Measurements from ENCODE around the gene GARNL3. TPM values are rescaled to one million over a fixed set of nuclear protein-coding genes. Genes with fewer than 3 reads are reported as not detected.

Gene GARNL3
- total RNA-seq, 1 donor from 2014 or later = 4.4 TPM

GRCh38 chr9:127233550-127233949 is 31.0 kb upstream of the GARNL3 start:
- DNase-seq (ENCODE audit: low read depth, low spot score) = no peak

- no peak for DNase-seq (ENCODE audit: low read depth, low spot score)
These were observed 30.6 kb upstream of the GARNL3 start for GRCh38 chr9:127233989-127234388.

GRCh38 chr9:127237801-127238200 is 26.8 kb upstream of the GARNL3 start:
- no peak for DNase-seq (ENCODE audit: low read depth, low spot score)

- no peak for DNase-seq (ENCODE audit: low read depth, low spot score)
These were observed 23.2 kb upstream of the GARNL3 start for GRCh38 chr9:127241354-127241753.

- DNase-seq (ENCODE audit: low read depth, low spot score) = peak; percentile 76
These were observed 19.7 kb upstream of the GARNL3 start for GRCh38 chr9:127244609-127245601.

- no peak for DNase-seq (ENCODE audit: low read depth, low spot score)
These were observed 18.9 kb upstream of the GARNL3 start for GRCh38 chr9:127245637-127246164.

GRCh38 chr9:127248241-127248640 is 16.3 kb upstream of the GARNL3 start:
- no peak for DNase-seq (ENCODE audit: low read depth, low spot score)

- DNase-seq (ENCODE audit: low read depth, low spot score) = no peak
These were observed 14.7 kb upstream of the GARNL3 start for GRCh38 chr9:127249877-127250276.

- DNase-seq (ENCODE audit: low read depth, low spot score) = no peak
These were observed 13.6 kb upstream of the GARNL3 start for GRCh38 chr9:127250896-127251391.

GRCh38 chr9:127252410-127253318 is 11.9 kb upstream of the GARNL3 start:
- DNase-seq (ENCODE audit: low read depth, low spot score) = no peak

DNA sequence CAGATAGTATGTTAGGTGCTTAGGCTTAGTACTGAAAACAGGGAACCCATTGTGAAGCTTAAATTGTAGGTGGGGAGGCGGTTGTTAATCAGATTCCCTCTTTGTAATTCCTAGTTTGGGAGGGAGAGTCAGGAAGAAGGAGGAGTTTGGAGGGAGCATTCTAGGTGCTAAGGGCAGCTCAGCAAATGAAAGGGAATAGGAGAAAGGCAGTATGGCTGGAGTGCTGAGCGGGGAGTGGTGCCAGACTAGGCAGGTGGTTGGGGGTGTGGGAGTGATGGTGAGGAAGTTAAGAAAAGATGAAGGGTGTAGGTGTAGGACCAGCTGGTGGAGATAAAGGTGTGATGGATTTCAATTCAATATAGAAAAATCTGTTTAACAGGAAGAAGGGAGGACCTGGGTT is 11.1 kb upstream of the GARNL3 start:
- DNase-seq (ENCODE audit: low read depth, low spot score) = no peak

DNA sequence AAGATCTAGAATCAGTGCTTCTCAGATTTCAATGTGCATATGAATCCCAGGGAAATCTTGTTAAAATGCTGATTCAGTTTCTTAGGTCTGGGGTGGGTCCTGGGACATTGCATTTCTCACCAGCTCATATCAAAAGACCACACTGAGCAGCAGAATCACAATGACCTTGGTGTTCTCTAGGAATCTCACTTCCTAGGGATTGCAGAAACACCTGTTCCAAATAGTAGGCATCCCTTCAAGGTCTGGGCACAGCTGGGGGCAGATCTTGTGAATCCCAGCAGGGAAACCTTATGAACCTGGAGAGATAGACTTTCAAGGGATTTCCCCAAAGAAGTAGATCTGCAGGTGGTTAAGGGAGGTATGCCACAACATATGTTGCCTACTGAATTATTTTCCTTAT is 8.9 kb upstream of the GARNL3 start:
- DNase-seq (ENCODE audit: low read depth, low spot score) = no peak

DNA sequence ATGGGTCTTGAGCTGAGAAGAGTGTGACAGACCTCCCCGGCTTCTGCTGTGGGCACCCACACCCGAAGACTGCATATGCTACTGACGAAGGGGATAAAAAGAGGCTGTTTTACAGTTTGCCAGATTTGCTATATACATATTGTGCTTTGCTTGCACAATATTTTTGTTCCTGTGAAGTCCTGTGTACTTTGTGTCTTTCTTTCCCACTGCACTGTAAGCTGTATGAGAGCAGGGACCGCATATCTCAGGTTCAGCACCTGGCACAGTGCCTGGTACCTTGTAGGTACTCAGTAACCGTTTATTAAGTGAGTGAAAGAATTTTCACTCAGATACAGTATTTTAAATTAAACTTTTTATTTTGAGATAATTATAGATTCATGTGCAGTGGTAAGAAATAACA is 8.2 kb upstream of the GARNL3 start:
- no peak for DNase-seq (ENCODE audit: low read depth, low spot score)

DNA sequence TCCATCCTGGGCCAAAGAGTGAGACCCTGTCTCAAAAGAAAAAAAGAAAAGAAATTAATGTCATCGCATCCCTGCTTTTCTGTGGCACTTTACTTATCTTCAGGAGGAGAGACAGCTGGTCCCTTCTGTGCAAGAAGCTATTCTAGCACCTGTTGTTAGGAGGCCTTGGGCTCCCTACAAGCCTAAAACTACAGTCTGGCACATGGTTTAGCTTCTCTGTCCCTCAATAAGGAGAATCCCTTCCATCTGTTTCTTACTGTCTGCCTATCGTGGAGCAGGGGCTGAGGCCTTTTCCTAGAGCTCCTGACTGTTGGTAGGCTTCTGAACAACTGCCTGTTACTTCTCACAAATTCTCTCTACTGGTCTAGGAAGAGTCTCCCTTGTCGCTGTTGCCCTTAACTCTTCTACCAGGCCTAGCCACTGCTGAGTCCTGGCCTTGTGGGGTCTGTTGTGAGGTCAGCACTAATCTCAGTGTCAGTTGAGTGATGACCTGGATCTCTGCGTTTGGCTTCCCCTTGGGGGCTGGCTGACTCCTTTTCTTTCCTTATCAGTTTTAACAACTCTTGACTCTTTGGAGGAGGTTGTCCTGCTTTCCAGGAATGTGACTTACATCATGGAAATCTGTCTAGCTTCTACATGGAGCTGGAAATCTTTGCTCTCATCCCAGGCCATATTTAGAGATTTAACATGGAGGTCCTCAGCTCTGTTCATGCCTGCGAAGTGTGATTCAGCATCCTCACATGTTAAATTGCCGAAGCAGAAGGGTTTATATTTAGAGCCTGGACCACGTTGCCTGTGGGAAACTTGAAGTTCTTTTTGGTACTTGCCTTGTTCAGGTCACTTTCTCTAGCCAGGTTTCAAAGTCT is 5.7 kb upstream of the GARNL3 start:
- no peak for DNase-seq (ENCODE audit: low read depth, low spot score)

DNA sequence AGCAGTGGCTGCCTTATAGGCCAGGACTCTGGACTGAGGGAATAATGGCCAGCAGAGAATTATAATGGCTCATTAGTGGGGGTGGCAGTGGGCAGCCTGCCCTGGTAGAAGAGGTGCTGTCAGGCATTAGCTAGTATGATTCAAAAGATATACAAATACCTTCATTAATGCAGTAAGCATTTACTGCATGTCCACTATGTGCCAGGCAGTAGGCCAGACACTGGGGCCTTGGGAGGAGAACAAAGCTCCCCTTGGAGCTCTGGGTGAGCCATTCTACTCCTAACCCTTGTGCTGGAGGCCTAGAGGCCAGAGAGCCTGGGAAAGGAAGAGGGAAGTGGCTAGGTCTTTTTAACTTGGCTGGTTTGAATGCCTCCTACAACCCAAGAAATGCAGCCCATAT is 2.0 kb upstream of the GARNL3 start:
- DNase-seq (ENCODE audit: low read depth, low spot score) = no peak

DNA sequence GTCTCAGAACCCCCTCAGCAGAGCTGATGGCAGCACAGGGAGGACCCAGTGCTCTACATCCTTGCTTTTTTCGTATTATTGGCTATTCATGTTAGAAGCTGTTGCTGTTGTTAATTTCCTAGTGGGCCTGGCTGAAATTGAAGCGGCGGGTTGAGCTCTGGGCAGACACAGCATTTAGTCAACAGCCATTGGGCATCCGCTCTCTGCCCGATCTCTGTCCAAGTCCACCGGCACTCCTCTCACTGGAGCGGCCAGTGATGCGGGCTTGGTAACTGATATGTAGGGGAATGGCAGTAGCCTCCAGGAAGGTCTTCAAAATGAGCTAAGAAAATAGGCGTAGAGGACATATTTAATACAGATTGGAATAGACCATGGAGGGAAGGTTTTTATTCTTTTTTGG is 1.3 kb upstream of the GARNL3 start:
- DNase-seq (ENCODE audit: low read depth, low spot score) = no peak

DNA sequence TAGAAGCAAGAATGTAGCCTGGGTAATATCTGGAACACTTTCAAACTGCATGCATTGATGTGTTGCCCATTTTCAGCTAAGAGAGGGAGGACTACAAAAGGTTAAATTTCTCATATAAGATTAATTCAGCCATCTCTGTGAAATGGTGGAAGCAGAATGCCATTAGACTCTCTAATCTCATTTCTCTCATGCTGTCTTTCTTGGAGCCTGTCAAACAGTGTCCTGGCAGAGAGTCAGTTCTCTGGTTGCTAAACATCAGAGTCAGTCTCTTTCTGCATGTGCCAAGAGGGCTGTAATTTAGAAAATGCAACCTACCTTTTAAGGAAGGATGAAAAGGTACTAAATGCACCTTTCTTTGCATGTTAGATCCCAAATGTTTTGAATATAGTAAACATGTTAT is 910 bp upstream of the GARNL3 start:
- DNase-seq (ENCODE audit: low read depth, low spot score) = no peak

GRCh38 chr9:127267793-127268525 is 3.4 kb downstream of the GARNL3 start:
- no peak for DNase-seq (ENCODE audit: low read depth, low spot score)

DNA sequence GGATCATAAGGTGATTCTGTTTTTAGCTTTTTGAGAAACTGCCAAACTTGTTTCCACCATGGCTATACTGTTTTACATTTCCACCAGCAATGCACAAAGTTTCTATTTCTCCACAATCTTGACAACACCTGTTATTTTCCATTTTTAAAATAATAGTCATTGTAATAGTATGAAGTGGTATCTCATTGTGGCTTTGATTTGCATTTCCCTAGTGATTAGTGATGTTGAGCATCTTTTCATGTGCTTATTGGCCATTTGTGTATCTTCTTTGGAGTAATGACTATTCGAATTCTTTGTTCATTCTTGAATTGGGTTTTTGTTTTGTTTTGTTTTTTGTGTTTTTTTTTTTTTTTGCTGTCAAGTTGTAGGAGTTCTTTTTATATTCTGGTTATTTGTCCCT is 4.9 kb downstream of the GARNL3 start:
- no peak for DNase-seq (ENCODE audit: low read depth, low spot score)

DNA sequence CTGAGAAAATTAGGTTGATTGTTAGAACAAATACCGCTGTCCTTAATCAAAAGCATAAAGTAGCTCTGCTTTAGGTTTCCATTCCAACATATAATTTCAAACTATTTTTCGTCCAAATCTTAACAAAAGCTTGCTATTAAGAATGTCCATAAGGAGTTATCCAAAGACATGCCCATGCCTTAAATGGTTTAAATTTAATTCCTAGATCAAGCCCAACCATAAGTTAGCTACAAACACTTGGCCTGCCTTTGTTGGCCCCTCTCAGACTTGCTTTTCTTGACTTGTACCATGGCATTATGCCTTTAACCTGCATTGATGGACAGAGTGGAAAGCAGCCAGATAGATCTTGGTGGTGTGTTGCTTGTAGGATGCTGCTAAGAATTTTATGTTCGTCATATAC is 8.8 kb downstream of the GARNL3 start:
- DNase-seq (ENCODE audit: low read depth, low spot score) = no peak

Measured in pulmonary artery endothelial cell (primary cell).